GM20000 (cell line): ENCODE results near the gene ING5.

ENCODE experiments used
- DNase-seq: peaks from one replicate; pipeline ENCODE4 v3.0.0; 2012; ENCODE audit warnings: low spot score
- TF ChIP-seq, protein P1 (sequence below): IDR thresholded peaks from 2 replicates; pipeline ENCODE4 v1.5.1; 2012; ENCODE audit warnings: mild to moderate bottlenecking, control low read depth; ENCODE audit errors: extremely low read depth, missing control alignments

Gene ING5

GRCh38 chr2:241777686-241778627 lies 76.1 kb downstream of the ING5 start:
- DNase-seq = peak; percentile 12
- TF ChIP-seq, protein P1, sequence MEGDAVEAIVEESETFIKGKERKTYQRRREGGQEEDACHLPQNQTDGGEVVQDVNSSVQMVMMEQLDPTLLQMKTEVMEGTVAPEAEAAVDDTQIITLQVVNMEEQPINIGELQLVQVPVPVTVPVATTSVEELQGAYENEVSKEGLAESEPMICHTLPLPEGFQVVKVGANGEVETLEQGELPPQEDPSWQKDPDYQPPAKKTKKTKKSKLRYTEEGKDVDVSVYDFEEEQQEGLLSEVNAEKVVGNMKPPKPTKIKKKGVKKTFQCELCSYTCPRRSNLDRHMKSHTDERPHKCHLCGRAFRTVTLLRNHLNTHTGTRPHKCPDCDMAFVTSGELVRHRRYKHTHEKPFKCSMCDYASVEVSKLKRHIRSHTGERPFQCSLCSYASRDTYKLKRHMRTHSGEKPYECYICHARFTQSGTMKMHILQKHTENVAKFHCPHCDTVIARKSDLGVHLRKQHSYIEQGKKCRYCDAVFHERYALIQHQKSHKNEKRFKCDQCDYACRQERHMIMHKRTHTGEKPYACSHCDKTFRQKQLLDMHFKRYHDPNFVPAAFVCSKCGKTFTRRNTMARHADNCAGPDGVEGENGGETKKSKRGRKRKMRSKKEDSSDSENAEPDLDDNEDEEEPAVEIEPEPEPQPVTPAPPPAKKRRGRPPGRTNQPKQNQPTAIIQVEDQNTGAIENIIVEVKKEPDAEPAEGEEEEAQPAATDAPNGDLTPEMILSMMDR = no peak
